NCI-H2171 treated with DMSO at 0.1 percent for 48 hours (cell line): ENCODE results near the gene MIB2.

Experiments
- DNase-seq: peaks from one replicate; lab custom pipeline; 2025; lab: John Stamatoyannopoulos, UW

The MIB2 gene

GRCh38 chr1:1614204-1614953 is 921 bp upstream of the MIB2 start:
- peak; percentile 37 for DNase-seq

GRCh38 chr1:1614954-1615255 is 395 bp upstream of the MIB2 start:
- no peak for DNase-seq

- DNase-seq, result no peak
Observed at GRCh38 chr1:1616045-1616790, 918 bp downstream of the MIB2 start.

GRCh38 chr1:1616838-1617237 is 1.5 kb downstream of the MIB2 start:
- no peak for DNase-seq

GRCh38 chr1:1617516-1617915 is 2.2 kb downstream of the MIB2 start:
- DNase-seq, result no peak

- no peak for DNase-seq
Observed at GRCh38 chr1:1617925-1618324, 2.6 kb downstream of the MIB2 start.

- DNase-seq, result no peak
Observed at GRCh38 chr1:1618396-1619068, 3.2 kb downstream of the MIB2 start.

GRCh38 chr1:1619917-1620361 is 4.6 kb downstream of the MIB2 start:
- DNase-seq, result no peak

- no peak for DNase-seq
Observed at GRCh38 chr1:1620433-1621139, 5.3 kb downstream of the MIB2 start.

GRCh38 chr1:1621173-1622009 is 6.1 kb downstream of the MIB2 start:
- no peak for DNase-seq

GRCh38 chr1:1622010-1622787 is 6.9 kb downstream of the MIB2 start:
- DNase-seq, result no peak

- DNase-seq, result no peak
Observed at GRCh38 chr1:1622788-1623094, 7.4 kb downstream of the MIB2 start.

- no peak for DNase-seq
Observed at GRCh38 chr1:1623181-1623630, 7.9 kb downstream of the MIB2 start.

- DNase-seq, result no peak
Observed at GRCh38 chr1:1623631-1624442, 8.5 kb downstream of the MIB2 start.

GRCh38 chr1:1624443-1625403 is 9.4 kb downstream of the MIB2 start:
- peak; percentile 28 for DNase-seq

GRCh38 chr1:1625404-1625775 is 10.1 kb downstream of the MIB2 start:
- no peak for DNase-seq

GRCh38 chr1:1625824-1626206 is 10.5 kb downstream of the MIB2 start:
- DNase-seq, result no peak

GRCh38 chr1:1626207-1627141 is 11.2 kb downstream of the MIB2 start:
- DNase-seq, result no peak
